ENCODE data around the gene EXOC4.

EXOC4 gene

GRCh38 chr7:133522501-133522900, 269.6 kb downstream of the EXOC4 start:
- Histone ChIP-seq H3K79me2 (ENCODE audit: control insufficient read depth, low read length) (no peaks in the 10 kb centered on the region), H3K27ac (ENCODE audit: low read depth, low read length) (no peak overlapping the region), H3F3A (ENCODE audit: control insufficient read depth, insufficient read depth) (no peaks in the 10 kb centered on the region), H4K20me1 (ENCODE audit: control insufficient read depth, insufficient read depth, low read depth, low read length) (no peaks in the 10 kb centered on the region), H3K4me2 (ENCODE audit: low read length) (no peak overlapping the region), H3K9me3 (ENCODE audit: control insufficient read depth, insufficient read depth, low read length) (no peaks in the 10 kb centered on the region), H3K4me1 (ENCODE audit: control insufficient read depth, low read length) (no peaks in the 10 kb centered on the region), H3K36me3 (ENCODE audit: control insufficient read depth, low read length) (no peaks in the 10 kb centered on the region), H3K4me3 (ENCODE audit: low read length) (no peak overlapping the region), H3K9me2 (replicated peaks; ENCODE audit: control insufficient read depth, low read length) (no peaks in the 10 kb centered on the region), H3K27me3 (ENCODE audit: control insufficient read depth, low read length) (no peaks in the 10 kb centered on the region)
- TF ChIP-seq CTCF (IDR thresholded peaks at IDR 0.05; ENCODE audit: low read depth, low read length, poor library complexity, severe bottlenecking) (no peak), EZH2phosphoT487 (IDR thresholded peaks at IDR 0.05; ENCODE audit: borderline replicate concordance, low read length) (no peak)

GRCh38 chr7:133528796-133529195, 275.9 kb downstream of the EXOC4 start:
- Histone ChIP-seq H3K36me3 (ENCODE audit: control insufficient read depth, low read length) (no peaks in the 10 kb centered on the region), H3K9me3 (ENCODE audit: control insufficient read depth, insufficient read depth, low read length) (no peaks in the 10 kb centered on the region), H3K27ac (ENCODE audit: low read depth, low read length) (no peak overlapping the region), H3K4me2 (ENCODE audit: low read length) (no peak overlapping the region), H3F3A (ENCODE audit: control insufficient read depth, insufficient read depth) (no peaks in the 10 kb centered on the region), H3K4me1 (ENCODE audit: control insufficient read depth, low read length) (no peaks in the 10 kb centered on the region), H3K4me3 (ENCODE audit: low read length) (no peak overlapping the region), H3K9me2 (replicated peaks; ENCODE audit: control insufficient read depth, low read length) (no peaks in the 10 kb centered on the region), H3K27me3 (ENCODE audit: control insufficient read depth, low read length) (no peaks in the 10 kb centered on the region), H4K20me1 (ENCODE audit: control insufficient read depth, insufficient read depth, low read depth, low read length) (no peaks in the 10 kb centered on the region), H3K79me2 (ENCODE audit: control insufficient read depth, low read length) (no peaks in the 10 kb centered on the region)
- no peak for TF ChIP-seq EZH2phosphoT487 (IDR thresholded peaks at IDR 0.05; ENCODE audit: borderline replicate concordance, low read length)
- no peak for TF ChIP-seq CTCF (IDR thresholded peaks at IDR 0.05; ENCODE audit: low read depth, low read length, poor library complexity, severe bottlenecking)

- no peak for TF ChIP-seq CTCF (IDR thresholded peaks at IDR 0.05; ENCODE audit: low read depth, low read length, poor library complexity, severe bottlenecking)
- TF ChIP-seq EZH2phosphoT487 (IDR thresholded peaks at IDR 0.05; ENCODE audit: borderline replicate concordance, low read length), result no peak
- H3K4me2 ChIP-seq (ENCODE audit: low read length), result no peak overlapping the region
- H3K4me3 ChIP-seq (ENCODE audit: low read length), result no peak overlapping the region
- H3K27ac ChIP-seq (ENCODE audit: low read depth, low read length), result no peak overlapping the region
- H4K20me1 ChIP-seq (ENCODE audit: control insufficient read depth, insufficient read depth, low read depth, low read length), result no peaks in the 10 kb centered on the region
- no peaks in the 10 kb centered on the region for H3K27me3 ChIP-seq (ENCODE audit: control insufficient read depth, low read length)
- H3K4me1 ChIP-seq (ENCODE audit: control insufficient read depth, low read length), result no peaks in the 10 kb centered on the region
- H3F3A ChIP-seq (ENCODE audit: control insufficient read depth, insufficient read depth), result no peaks in the 10 kb centered on the region
- H3K9me2 ChIP-seq (replicated peaks; ENCODE audit: control insufficient read depth, low read length), result no peaks in the 10 kb centered on the region
- no peaks in the 10 kb centered on the region for H3K36me3 ChIP-seq (ENCODE audit: control insufficient read depth, low read length)
- H3K79me2 ChIP-seq (ENCODE audit: control insufficient read depth, low read length), result no peaks in the 10 kb centered on the region
- H3K9me3 ChIP-seq (ENCODE audit: control insufficient read depth, insufficient read depth, low read length), result no peaks in the 10 kb centered on the region
These were observed 277.0 kb downstream of the EXOC4 start for GRCh38 chr7:133529861-133530260.

GRCh38 chr7:133530682-133531081, 277.8 kb downstream of the EXOC4 start:
- no peak overlapping the region for H3K4me2 ChIP-seq (ENCODE audit: low read length)
- H3K9me3 ChIP-seq (ENCODE audit: control insufficient read depth, insufficient read depth, low read length), result no peaks in the 10 kb centered on the region
- H3K79me2 ChIP-seq (ENCODE audit: control insufficient read depth, low read length), result no peaks in the 10 kb centered on the region
- no peaks in the 10 kb centered on the region for H4K20me1 ChIP-seq (ENCODE audit: control insufficient read depth, insufficient read depth, low read depth, low read length)
- no peaks in the 10 kb centered on the region for H3K4me1 ChIP-seq (ENCODE audit: control insufficient read depth, low read length)
- H3F3A ChIP-seq (ENCODE audit: control insufficient read depth, insufficient read depth), result no peaks in the 10 kb centered on the region
- no peaks in the 10 kb centered on the region for H3K36me3 ChIP-seq (ENCODE audit: control insufficient read depth, low read length)
- H3K27me3 ChIP-seq (ENCODE audit: control insufficient read depth, low read length), result no peaks in the 10 kb centered on the region
- H3K9me2 ChIP-seq (replicated peaks; ENCODE audit: control insufficient read depth, low read length), result no peaks in the 10 kb centered on the region
- TF ChIP-seq CTCF (IDR thresholded peaks at IDR 0.05; ENCODE audit: low read depth, low read length, poor library complexity, severe bottlenecking) (no peak), EZH2phosphoT487 (IDR thresholded peaks at IDR 0.05; ENCODE audit: borderline replicate concordance, low read length) (no peak)
- H3K27ac ChIP-seq (ENCODE audit: low read depth, low read length), result no peak overlapping the region
- no peak overlapping the region for H3K4me3 ChIP-seq (ENCODE audit: low read length)

Measured in DOHH2 (cell line).